Renal pelvis (tissue), 4 donors: ENCODE data around the gene THADA. TPM values are rescaled to one million over a fixed set of nuclear protein-coding genes. Genes with fewer than 3 reads are reported as not detected.
"Not testable (repeated sequence)": the region's sequence is repeated elsewhere in the genome, so short reads cannot be mapped to it uniquely, and the experiment has no call there.

Source experiments
- DNase-seq: peaks from one replicate; pipeline ENCODE4 v3.0.0-alpha.2; 2013
- polyA plus RNA-seq, 3 donors: library from polyadenylated mRNA; unstranded; fragments of 120-200 nt; gene quantifications; one replicate each; pipeline ENCODE4 v1.2.1, GENCODE V29; 2013; ENCODE audit not compliant: insufficient read length in 3 of 3

The THADA gene
- polyA plus RNA-seq, 3 donors, result 32.4 to 42.0 (median 39.2) TPM

DNA sequence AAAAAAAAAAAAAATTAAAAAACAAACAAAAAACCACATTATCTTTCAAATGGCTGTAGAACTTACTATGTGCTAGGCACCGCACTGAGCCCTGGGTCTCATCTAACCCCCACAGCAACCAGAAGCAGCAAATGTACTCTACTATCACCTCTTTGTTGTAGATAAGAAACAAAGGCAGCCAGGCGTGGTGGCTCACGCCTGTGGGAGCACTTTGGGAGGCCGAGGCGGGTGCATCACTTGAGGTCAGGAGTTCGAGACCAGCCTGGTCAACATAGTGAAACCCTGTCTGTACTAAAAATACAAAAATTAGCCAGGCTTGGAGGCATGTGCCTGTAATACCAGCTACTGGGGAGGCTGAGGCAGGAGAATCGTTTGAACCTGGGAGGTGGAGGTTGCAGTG is 406.0 kb downstream of the THADA start:
- DNase-seq, result not testable (repeated sequence)

DNA sequence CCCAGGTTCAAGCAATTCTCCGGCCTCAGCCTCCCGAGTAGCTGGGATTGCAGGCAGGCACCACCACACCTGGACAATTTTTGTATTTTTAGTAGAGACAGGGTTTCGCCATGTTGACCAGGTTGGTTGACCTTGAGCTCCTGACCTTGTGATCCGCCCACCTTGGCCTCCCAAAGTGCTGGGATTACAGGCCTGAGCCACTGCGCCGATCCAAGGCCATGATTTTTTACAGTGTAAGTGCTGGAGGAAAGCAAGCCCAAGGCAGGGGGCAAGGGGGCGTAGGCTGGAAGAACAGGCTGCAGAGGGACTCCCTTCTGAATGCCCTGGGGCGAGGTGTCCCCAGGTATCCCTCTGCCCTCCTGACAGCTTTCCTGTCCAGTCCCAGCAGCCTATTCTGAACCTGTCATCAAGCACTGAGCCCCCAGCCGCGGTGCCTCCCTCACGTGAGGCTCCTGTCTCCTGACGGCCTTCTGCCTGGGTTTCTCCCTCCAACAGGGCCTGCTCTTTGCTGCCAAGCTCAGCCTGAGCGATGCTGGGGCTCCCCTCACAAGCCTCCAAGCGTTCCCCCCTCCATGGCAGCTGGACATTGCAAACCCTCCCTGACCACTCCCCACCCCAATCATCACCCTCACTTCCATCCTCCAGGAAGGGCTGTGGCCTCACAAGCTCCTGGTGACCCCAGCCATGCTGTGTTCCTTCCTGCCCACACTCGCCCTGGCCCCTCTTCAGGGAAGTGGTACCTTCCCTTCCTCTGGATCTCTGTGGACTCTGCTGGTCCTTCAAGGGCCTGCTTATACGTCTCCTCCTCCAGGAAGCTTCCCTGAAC is 407.1 kb downstream of the THADA start:
- no peak for DNase-seq

DNA sequence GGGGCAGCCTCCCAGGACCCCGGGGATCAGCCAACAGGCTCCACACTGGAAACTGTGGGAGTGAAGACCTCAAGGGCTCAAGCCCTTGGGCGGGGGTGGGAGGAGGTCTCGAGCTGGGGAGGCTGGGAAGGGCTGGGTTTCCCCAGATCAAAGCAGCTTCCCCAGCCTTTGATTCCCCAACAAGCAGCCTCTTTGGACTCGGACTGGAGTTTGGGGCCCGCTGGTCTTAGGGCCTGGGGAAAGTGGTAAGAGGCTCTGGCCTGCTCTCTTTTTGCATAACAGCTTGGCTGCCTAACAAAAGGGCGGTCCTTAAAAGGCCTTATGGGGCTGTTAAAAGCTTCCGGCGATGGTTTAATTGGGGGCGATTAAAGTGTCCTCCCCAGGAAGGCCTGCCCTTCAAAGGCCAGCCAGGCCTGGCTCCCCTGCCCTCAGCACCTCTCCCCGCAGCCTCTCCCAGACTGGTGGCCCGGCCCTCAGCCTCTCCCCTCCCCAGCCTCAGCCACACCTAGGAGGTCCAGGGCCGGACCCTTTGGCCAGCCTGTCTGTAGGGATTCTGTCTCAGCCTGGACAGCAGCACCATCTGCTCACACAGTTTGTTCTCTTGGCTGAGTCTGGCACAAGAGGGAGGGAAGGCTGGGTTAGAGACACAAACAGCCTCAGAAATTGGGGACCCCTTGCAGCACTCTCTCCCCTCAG is 409.0 kb downstream of the THADA start:
- DNase-seq, result no peak

- DNase-seq, result no peak
Measured at GRCh38 chr2:43186321-43186678, 409.5 kb downstream of the THADA start.

DNA sequence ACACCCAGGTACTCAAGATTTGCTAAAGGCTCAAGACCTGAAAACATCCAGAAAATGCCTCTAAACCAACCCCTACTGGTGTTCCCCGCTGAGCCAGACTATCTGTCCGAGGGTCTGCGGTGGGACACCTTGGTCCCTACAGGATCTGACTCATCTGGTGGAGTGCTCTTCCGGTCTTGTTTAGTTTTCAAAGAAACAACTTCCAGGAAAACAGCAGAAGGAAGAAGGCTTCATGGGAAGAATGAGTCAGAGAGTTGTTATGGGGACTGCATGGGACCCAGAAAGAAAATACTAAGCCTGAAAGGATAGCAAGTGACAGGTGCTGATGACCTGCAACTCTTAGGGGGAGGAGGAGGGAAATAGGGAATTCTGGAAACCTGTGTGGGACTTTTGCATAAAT is 410.7 kb downstream of the THADA start:
- no peak for DNase-seq

GRCh38 chr2:43184339-43184895 is 411.4 kb downstream of the THADA start:
- no peak for DNase-seq

DNA sequence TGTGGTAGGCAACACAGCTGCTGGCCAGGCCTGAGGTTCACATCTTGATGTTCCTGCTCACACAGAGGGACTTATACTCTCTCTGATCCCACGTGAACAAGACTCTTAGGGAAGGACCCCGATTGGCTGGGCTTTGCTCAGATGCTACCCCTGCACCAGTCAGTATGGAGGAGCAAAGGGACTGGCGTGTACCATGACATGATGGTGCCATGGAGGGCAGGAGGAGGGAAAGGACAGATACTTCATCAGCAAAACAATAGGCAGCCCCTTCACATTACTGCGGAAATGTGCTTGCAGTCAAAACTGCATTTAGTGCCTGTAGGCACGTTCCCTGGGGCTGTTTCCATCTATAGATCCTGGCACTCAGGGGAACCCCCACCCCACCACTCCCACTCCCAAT is 412.1 kb downstream of the THADA start:
- DNase-seq, result no peak

- DNase-seq, result no peak
Measured at GRCh38 chr2:43180897-43181296, 414.9 kb downstream of the THADA start.

Other genes with a start within 250 kb of the THADA start
- 10 to 100 TPM; 18.4 to 66.9 (median 64.8) TPM for gene PLEKHH2, start 41.2 kb upstream of the THADA start, polyA plus RNA-seq
- 1 to 10 TPM; 2.8 to 3.7 (median 3.0) TPM for gene C1GALT1C1L, start 80.4 kb upstream of the THADA start, polyA plus RNA-seq
- 10 to 100 TPM; 49.2 to 96.6 (median 82.6) TPM for gene DYNC2LI1, start 178.0 kb upstream of the THADA start, polyA plus RNA-seq
- gene ABCG5, start 242.8 kb upstream of the THADA start, polyA plus RNA-seq, result under 1 TPM; 0.40 to 0.84 (median 0.75) TPM
- 1 to 10 TPM in 2 of 3 donors, under 1 TPM in 1; 0.84 to 1.3 (median 1.1) TPM for gene ABCG8, start 242.9 kb upstream of the THADA start, polyA plus RNA-seq